SK-N-SH treated with all-trans-retinoic acid at 6 μM for 48 hours (cell line): Measurements from ENCODE around the gene DNAJC17.

Experiments used
- ATAC-seq: fragments of 200-7000 bp; cut with Tn5 transposase; 3 replicates; pipeline ENCODE4 v1.9.1; 2020; ENCODE audit warnings: mild to moderate bottlenecking, moderate library complexity
- BACH2 ChIP-seq: fragments of 250-450 bp; sonication (Bioruptor Pico); IDR thresholded peaks from 2 replicates; pipeline ENCODE4 v1.9.0; 2021; ENCODE audit warnings: mild to moderate bottlenecking, borderline replicate concordance
- CREB5 ChIP-seq: fragments of 250-450 bp; sonication (Bioruptor Pico); IDR thresholded peaks from 2 replicates; pipeline ENCODE4 v1.5.1; 2020; ENCODE audit warnings: low read depth, mild to moderate bottlenecking, moderate library complexity
- CSDC2 ChIP-seq: fragments of 250-450 bp; sonication (Bioruptor Pico); IDR thresholded peaks from 2 replicates; pipeline ENCODE4 v1.5.0; 2020; ENCODE audit warnings: mild to moderate bottlenecking, moderate library complexity
- ESRRG ChIP-seq: fragments of 250-450 bp; sonication (Bioruptor Pico); IDR thresholded peaks from 2 replicates; pipeline ENCODE4 v1.6.1; 2021; ENCODE audit warnings: mild to moderate bottlenecking
- GLIS3 ChIP-seq: fragments of 250-450 bp; sonication (Bioruptor Pico); IDR thresholded peaks from 2 replicates; pipeline ENCODE4 v1.5.0; 2020; ENCODE audit warnings: mild to moderate bottlenecking, moderate library complexity
- ISL1 ChIP-seq: fragments of 250-450 bp; sonication (Bioruptor Pico); IDR thresholded peaks from 2 replicates; pipeline ENCODE4 v2.1.2; 2022; ENCODE audit warnings: mild to moderate bottlenecking, moderate library complexity
- OSR1 ChIP-seq: fragments of 250-450 bp; sonication (Bioruptor Pico); IDR thresholded peaks from 2 replicates; pipeline ENCODE4 v1.8.0; 2022; ENCODE audit warnings: moderate library complexity, mild to moderate bottlenecking, inconsistent platforms
- PATZ1 ChIP-seq: fragments of 250-450 bp; sonication (Bioruptor Pico); IDR thresholded peaks from 2 replicates; pipeline ENCODE4 v1.8.0; 2020; ENCODE audit warnings: mild to moderate bottlenecking, moderate library complexity, borderline replicate concordance
- POU6F1 ChIP-seq: fragments of 250-450 bp; sonication (Bioruptor Pico); IDR thresholded peaks from 2 replicates; pipeline ENCODE4 v1.8.0; 2021; ENCODE audit warnings: low read depth, mild to moderate bottlenecking, moderate library complexity, borderline replicate concordance
- PPARA ChIP-seq: fragments of 250-450 bp; sonication (Bioruptor Pico); IDR thresholded peaks from 2 replicates; pipeline ENCODE4 v1.5.0; 2020; ENCODE audit warnings: mild to moderate bottlenecking, borderline replicate concordance
- RARB ChIP-seq: fragments of 250-450 bp; sonication (Bioruptor Pico); IDR thresholded peaks from 2 replicates; pipeline ENCODE4 v1.8.0; 2021; ENCODE audit warnings: mild to moderate bottlenecking, moderate library complexity
- SNAI2 ChIP-seq: fragments of 250-450 bp; sonication (Bioruptor Pico); IDR thresholded peaks from 2 replicates; pipeline ENCODE4 v1.5.0; 2020; ENCODE audit warnings: mild to moderate bottlenecking, moderate library complexity
- TCF4 ChIP-seq: fragments of 250-450 bp; sonication (Bioruptor Pico); IDR thresholded peaks from 2 replicates; pipeline ENCODE4 v1.8.0; 2021; ENCODE audit warnings: mild to moderate bottlenecking, moderate library complexity, borderline replicate concordance
- TOX ChIP-seq: fragments of 250-450 bp; sonication (Bioruptor Pico); IDR thresholded peaks from 2 replicates; pipeline ENCODE4 v1.8.0; 2021; ENCODE audit warnings: mild to moderate bottlenecking, moderate library complexity, borderline replicate concordance
- TSHZ2 ChIP-seq: fragments of 250-450 bp; sonication (Bioruptor Pico); IDR thresholded peaks from 2 replicates; pipeline ENCODE4 v1.5.0; 2020; ENCODE audit warnings: mild to moderate bottlenecking, moderate library complexity
- ZC3H10 ChIP-seq: fragments of 250-450 bp; sonication (Bioruptor Pico); IDR thresholded peaks from 2 replicates; pipeline ENCODE4 v1.5.1; 2021; ENCODE audit warnings: mild to moderate bottlenecking, moderate library complexity
- ZFP3 ChIP-seq: fragments of 250-450 bp; sonication (Bioruptor Pico); IDR thresholded peaks from 2 replicates; pipeline ENCODE4 v1.5.0; 2020; ENCODE audit warnings: mild to moderate bottlenecking, moderate library complexity
- ZNF70 ChIP-seq: fragments of 450-650 bp; formaldehyde crosslinking; IDR thresholded peaks from 2 replicates; pipeline ENCODE4 v1.5.0; 2020; ENCODE audit warnings: mild to moderate bottlenecking, moderate library complexity
- ZNF8 ChIP-seq: fragments of 450-650 bp; formaldehyde crosslinking; IDR thresholded peaks from 2 replicates; pipeline ENCODE4 v1.5.0; 2020; ENCODE audit warnings: mild to moderate bottlenecking, moderate library complexity

DNAJC17 gene

GRCh38 chr15:40825661-40826422 lies 18.6 kb upstream of the DNAJC17 start (continued):
- TF ChIP-seq ISL1 (CRISPR knock-in tag): no peak
- no peak for TF ChIP-seq RARB (CRISPR knock-in tag)
- no peak for TF ChIP-seq CSDC2 (CRISPR knock-in tag)
- TF ChIP-seq ZNF70 (CRISPR knock-in tag): no peak

- ATAC-seq: no peak
- TF ChIP-seq ZC3H10 (no peak), TCF4 (no peak), RARB (CRISPR knock-in tag) (no peak), ZFP3 (CRISPR knock-in tag) (no peak), PPARA (no peak), CREB5 (CRISPR knock-in tag) (no peak), CSDC2 (CRISPR knock-in tag) (no peak), BACH2 (CRISPR knock-in tag) (no peak), ZNF8 (CRISPR knock-in tag) (no peak), PATZ1 (CRISPR knock-in tag) (no peak), POU6F1 (no peak), GLIS3 (CRISPR knock-in tag) (no peak), ESRRG (CRISPR knock-in tag) (no peak), TSHZ2 (no peak), ISL1 (CRISPR knock-in tag) (no peak), OSR1 (CRISPR knock-in tag) (no peak), SNAI2 (CRISPR knock-in tag) (no peak), TOX (CRISPR knock-in tag) (no peak)
Observed at GRCh38 chr15:40823572-40824343, 16.5 kb upstream of the DNAJC17 start.

- TF ChIP-seq CREB5 (CRISPR knock-in tag): no peak
- TF ChIP-seq ZFP3 (CRISPR knock-in tag): no peak
- no peak for TF ChIP-seq TOX (CRISPR knock-in tag)
- no peak for TF ChIP-seq ISL1 (CRISPR knock-in tag)
- TF ChIP-seq, all 23 proteins: peak for 0
- ATAC-seq: no peak
Observed at GRCh38 chr15:40821195-40821594, 13.9 kb upstream of the DNAJC17 start.
